WTC11 (cell line): Measurements from ENCODE around the gene ZIC2.

ENCODE experiments used
- ATF1 ChIP-seq: sonication (generic); formaldehyde crosslinking; IDR thresholded peaks from 2 replicates; pipeline ENCODE4 v1.8.1; 2023; ENCODE audit warnings: mild to moderate bottlenecking, moderate library complexity, missing genetic modification reagents
- ATF2 ChIP-seq: sonication (generic); formaldehyde crosslinking; IDR thresholded peaks from 2 replicates; pipeline ENCODE4 v1.8.1; 2022; ENCODE audit warnings: low read depth, missing genetic modification reagents, borderline replicate concordance
- ATF3 ChIP-seq: sonication (generic); formaldehyde crosslinking; conservative IDR thresholded peaks from 2 replicates; pipeline ENCODE4 v1.8.1; 2022; ENCODE audit warnings: mild to moderate bottlenecking, missing genetic modification reagents
- CTCF ChIP-seq: fragments of 200-600 bp; IDR thresholded peaks from 2 replicates; pipeline ENCODE4 v1.8.0; 2022; ENCODE audit warnings: antibody characterized with exemption
- FOXK1 ChIP-seq: sonication (generic); formaldehyde crosslinking; IDR thresholded peaks from 2 replicates; pipeline ENCODE4 v1.8.0; 2022; ENCODE audit warnings: mild to moderate bottlenecking, moderate library complexity, missing genetic modification reagents
- GRHL2 ChIP-seq: fragments of 250-450 bp; sonication (Bioruptor Pico); IDR thresholded peaks from 2 replicates; pipeline ENCODE4 v1.8.0; 2022; ENCODE audit warnings: mild to moderate bottlenecking, moderate library complexity; ENCODE audit not compliant: insufficient replicate concordance, severe bottlenecking
- NR1H2 ChIP-seq: sonication (generic); formaldehyde crosslinking; IDR thresholded peaks from 2 replicates; pipeline ENCODE4 v1.9.0; 2021; ENCODE audit warnings: mild to moderate bottlenecking, moderate library complexity, missing genetic modification reagents
- USF2 ChIP-seq: sonication (generic); formaldehyde crosslinking; IDR thresholded peaks from 2 replicates; pipeline ENCODE4 v1.8.1; 2023; ENCODE audit warnings: mild to moderate bottlenecking, missing genetic modification reagents, moderate library complexity
- ZNF138 ChIP-seq: sonication (generic); formaldehyde crosslinking; conservative IDR thresholded peaks from 2 replicates; pipeline ENCODE4 v1.8.1; 2022; ENCODE audit warnings: mild to moderate bottlenecking, moderate library complexity, missing genetic modification reagents
- ZNF281 ChIP-seq: sonication (generic); formaldehyde crosslinking; IDR thresholded peaks from 2 replicates; pipeline ENCODE4 v1.8.0; 2023; ENCODE audit warnings: mild to moderate bottlenecking, missing genetic modification reagents

- TF ChIP-seq NR1H2 (no peak), CTCF (no peak), ATF1 (CRISPR knock-in tag) (no peak), ZNF138 (no peak), ATF2 (CRISPR knock-in tag) (no peak), GRHL2 (CRISPR knock-in tag) (no peak), FOXK1 (CRISPR knock-in tag) (no peak), ATF3 (no peak), USF2 (CRISPR knock-in tag) (no peak), ZNF281 (no peak)
Measured at GRCh38 chr13:99958406-99959126, 23.0 kb upstream of the ZIC2 start.
